HG03558 (cell line): ENCODE data around the gene ADAM12.

Experiments
- ATAC-seq: cut with Tn5 transposase; IDR thresholded peaks from one replicate; pipeline ENCODE4 v1.9.1; 2021; ENCODE audit warnings: moderate number of reproducible peaks; ENCODE audit not compliant: unreplicated experiment; ENCODE audit errors: extremely low read depth

ADAM12 gene

DNA sequence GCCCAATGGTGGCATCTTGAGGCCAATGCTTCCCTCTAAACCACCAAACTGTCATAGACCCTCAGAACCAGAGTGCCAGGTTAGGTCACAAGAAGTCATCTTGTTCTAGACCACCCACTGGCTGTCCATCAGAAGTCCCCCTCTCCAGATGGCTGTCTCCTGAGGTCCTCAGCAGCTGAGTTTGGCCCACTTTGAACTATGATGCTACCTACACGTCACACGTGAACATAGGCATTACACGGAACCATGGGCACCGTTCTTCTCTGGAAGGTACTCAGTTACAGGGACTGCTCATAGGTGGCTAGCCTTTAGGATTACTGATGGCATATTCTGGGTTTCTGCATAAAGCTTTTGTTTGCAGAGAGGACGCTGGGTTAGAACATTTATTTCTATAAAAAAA, 166.4 kb downstream of the ADAM12 start:
- no peak for ATAC-seq

DNA sequence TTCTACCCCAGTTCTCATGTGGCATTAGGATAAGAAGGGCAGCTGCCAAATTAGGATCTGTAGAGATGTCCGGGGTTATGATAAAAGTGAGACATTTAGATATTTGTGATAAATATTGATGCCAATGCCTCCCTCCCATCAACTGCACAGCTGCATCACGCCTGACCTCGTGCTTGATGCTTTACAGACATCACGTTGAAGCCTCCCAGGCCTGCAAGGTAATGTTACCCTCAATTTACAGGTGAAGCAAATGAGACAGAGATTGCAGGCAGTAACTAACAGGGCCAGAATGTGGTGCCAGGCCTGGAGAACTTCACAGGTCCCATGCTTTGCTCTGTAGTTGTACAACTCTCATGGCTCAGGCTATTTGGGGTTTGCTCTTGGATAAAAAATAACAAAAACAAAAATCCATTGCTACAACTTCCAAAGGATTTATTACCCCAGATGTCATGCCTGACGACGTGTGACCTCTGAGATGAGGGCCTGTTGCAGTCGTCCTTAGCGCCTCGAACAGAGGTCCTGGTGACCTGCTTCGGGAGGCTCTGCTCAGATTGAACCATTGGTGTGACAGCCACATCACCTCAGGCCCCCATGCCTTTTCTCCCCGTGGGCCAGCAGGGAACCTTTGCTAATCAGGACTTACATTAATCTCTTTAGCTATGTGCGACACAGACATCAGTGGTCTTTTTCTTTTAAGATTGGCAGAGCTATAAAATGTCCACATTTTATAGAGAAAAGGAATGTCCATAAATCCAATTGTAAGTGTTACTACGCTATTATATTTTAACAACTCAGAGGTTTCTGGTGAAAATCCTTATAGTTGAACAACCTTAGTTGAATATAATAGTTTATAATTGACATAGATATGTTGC, 169.3 kb downstream of the ADAM12 start:
- ATAC-seq: no peak

DNA sequence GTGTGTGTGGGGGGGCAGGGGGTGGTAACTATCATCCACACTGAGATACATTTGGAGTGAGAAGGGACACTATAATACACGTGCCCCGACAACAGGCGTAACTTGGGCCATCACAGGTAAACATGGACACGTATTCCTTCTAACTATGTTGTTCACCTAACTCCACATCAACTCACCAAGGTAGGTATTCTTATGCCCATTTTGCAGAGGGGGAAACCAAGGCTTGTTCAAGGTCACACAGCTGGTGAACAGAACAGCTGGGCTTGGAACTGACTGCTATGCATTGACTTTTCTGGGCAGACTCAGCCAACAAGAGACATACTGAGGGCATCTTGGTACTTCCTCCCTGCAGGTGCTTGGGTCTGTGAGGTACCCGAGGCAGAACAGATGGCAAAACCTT, 170.1 kb downstream of the ADAM12 start:
- no peak for ATAC-seq

DNA sequence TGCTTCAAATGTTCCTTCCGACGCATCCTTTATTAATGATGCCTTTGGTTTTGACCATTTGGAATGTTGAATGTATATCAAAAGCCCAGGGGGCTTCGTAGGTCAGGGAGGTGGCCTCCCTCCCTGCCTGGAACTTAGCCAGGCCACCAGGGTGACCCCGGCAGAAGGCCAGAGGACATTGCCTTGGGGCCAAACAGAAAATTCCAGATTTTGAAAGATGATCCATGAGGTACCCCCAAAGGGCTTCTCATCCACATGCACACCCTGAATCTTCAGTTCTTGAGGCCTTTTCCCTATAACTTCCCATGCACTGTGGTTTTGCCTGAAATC, 171.7 kb downstream of the ADAM12 start:
- ATAC-seq: no peak

DNA sequence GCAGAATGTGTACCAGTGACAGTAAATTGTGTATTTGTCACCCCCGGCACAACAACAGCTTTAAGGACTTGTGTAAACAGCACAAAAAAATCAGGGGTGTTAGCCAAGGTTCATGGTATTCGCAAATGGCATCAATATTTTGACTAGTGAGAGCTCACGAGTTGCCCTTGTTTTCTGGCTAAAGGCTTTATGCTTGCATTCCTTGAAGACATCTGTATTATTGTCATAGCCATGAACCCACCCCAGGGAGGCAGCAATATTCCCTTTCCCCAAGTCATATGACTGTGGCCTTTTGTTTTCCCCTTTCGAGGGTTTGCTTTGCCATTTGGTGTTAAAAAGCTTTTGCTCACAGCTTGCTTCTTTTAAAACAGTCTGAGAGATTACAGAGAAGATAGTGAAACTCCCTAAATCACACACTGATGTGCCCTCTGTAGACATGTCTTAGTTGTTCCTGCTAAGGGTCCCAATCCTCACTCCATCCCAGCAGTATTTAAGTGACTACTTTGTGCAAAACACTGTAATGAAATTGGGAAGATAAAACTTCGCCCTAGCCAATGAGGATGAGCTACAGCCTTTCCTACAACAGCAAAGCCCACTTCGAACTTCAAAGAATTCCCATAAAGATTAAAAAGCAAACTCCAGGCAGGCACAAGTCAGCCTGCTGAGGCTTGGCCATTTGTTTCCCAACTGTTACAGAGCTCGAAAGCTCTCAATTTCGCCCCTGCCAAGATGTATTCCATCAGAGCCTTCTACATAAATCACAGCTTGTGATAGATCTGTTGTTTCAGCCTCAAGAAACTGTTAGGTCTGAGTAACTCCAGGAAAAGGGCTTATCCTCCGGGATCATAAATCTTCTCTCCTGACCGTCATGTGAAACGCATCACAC, 172.3 kb downstream of the ADAM12 start:
- no peak for ATAC-seq

- ATAC-seq: no peak
These were observed 173.6 kb downstream of the ADAM12 start for GRCh38 chr10:126214679-126215078.

GRCh38 chr10:126214021-126214420, 174.3 kb downstream of the ADAM12 start:
- no peak for ATAC-seq

- ATAC-seq: no peak
These were observed 175.5 kb downstream of the ADAM12 start for GRCh38 chr10:126212738-126213137.

GRCh38 chr10:126210051-126210651, 178.1 kb downstream of the ADAM12 start:
- ATAC-seq: no peak

- no peak for ATAC-seq
These were observed 178.8 kb downstream of the ADAM12 start for GRCh38 chr10:126209451-126209850.

DNA sequence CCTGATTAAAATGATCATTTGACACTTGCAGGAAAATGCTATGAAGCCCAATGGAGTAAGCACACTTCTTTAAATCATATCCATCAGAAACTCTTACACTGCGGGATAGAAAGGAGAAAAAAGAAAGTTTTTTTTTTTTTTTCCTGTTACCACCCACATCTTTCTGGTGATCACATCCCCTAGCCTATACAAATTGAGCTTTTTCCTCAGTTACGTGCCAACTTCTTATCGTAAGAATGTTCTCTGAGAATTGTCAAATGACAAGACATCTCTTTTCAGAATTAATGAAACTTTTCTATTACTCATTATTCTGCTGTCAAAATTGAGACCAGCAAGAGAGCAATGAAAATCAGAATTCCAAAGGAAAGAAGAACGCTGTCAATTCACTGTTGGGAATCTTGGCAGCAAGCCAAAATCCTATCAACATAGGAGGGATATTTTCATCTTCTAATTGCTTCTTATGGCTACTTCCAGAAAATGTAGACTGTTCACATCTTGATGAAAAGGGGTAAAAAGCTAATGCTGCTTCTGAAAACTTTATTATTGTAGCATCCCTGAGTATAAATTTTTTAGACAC, 179.5 kb downstream of the ADAM12 start:
- no peak for ATAC-seq

GRCh38 chr10:126207851-126208250, 180.4 kb downstream of the ADAM12 start:
- ATAC-seq: no peak

GRCh38 chr10:126207313-126207771, 180.9 kb downstream of the ADAM12 start:
- ATAC-seq: no peak

DNA sequence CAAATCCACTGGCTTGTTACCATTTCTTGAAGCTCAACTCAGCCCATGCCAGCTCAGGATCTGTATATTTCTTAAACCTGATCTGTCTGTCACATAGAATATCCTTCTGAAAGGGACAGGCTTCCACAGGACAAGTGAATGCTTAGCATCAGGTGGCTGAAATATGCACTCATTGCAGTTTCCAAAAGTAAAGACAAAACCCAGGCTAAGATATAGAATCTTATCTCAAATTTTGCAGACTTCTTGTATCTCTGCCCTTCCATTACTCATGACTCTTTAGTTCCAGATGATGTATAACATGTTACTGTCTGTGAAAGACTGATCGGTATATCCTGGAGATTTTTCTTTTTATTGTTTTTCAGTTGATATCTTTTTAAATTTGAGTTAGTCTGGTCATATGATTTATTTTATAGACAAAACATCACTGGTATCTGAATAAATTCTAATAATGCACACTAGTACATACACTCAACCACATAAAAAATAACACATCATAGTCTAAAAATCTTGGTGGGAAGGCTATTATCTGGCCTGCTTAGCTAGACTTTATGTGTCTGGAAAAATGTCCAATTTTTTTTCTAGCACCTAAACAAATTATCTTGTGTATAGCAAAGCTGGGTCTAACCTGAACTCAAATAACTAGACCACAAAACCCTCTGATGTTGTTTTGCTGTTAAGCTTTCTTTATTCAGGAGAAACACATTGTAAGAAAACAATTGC, 182.6 kb downstream of the ADAM12 start:
- ATAC-seq: no peak

DNA sequence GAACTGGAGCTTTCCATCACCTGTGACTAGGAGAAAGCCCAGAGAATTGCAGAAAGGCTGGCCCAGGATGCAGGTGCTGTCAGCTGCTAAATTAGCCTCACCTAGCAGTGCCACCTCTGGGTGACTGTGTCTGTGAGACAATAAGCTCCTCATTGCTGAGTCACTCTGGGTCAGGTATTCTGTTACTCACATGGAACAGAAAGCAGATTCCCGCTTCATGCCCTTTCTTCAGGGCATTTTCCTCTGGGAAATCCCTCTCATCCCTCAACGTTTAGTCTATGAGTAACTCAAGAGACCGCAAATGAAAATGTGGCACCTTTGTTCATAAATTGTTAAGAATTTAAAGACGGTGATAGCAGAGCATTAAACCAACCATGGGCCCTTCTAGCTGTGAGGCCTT, 184.0 kb downstream of the ADAM12 start:
- no peak for ATAC-seq

- ATAC-seq: no peak
These were observed 184.5 kb downstream of the ADAM12 start for GRCh38 chr10:126203746-126204145.

DNA sequence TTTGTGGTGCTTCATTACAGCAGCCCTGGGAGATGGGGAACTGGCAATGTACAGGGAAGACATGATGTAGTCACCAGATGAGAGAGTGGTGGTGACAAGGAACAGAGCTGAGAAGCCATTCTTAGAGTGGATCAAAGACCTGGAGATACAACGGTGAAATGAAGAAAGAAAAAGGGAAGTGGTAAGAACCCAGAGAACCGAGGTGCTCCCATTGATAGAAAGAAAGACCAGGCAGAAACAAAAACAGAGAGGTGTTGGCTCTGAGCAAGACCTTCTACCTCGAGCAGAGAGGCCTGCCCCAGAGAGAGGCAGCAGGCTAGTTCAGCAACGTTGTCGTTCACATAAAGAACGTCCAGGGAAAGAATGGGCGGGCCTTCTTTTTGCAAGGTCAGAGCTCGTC, 186.7 kb downstream of the ADAM12 start:
- no peak for ATAC-seq

GRCh38 chr10:126199221-126199998, 188.9 kb downstream of the ADAM12 start:
- ATAC-seq: no peak

DNA sequence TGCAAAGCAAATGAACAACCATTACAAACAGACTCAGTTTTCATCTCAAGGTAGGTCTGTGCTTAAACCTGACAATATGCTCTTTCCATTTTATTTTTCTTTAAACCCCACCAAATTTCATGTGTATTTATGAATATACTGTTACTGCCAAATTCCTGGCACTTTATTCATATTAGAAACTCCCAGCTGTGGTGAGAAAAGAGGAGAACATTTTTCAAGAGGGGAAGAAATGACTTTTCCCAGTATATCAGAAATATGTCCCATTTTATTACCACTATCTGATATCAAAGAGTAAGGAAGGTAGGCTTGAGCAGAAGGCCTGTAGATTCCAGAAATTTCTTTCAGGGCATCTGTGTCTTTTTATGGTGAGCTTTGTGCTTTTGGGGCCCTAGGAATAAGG, 189.6 kb downstream of the ADAM12 start:
- no peak for ATAC-seq
